K562 (cell line): Measurements from ENCODE around the gene SPI1.

Experiments
- ARID2 ChIP-seq: fragments of 450-650 bp; IDR thresholded peaks from 2 replicates; pipeline ENCODE4 v1.6.1; 2017; ENCODE audit warnings: antibody characterized with exemption, mild to moderate bottlenecking
- HMG20B ChIP-seq: fragments of 250-450 bp; sonication (Bioruptor Pico); IDR thresholded peaks from 2 replicates; pipeline ENCODE4 v1.5.0; 2021; ENCODE audit warnings: mild to moderate bottlenecking
- MAFK ChIP-seq: IDR thresholded peaks from 2 replicates; pipeline ENCODE4 v1.6.1; 2011; ENCODE audit warnings: low read length, improper control_type of control experiment
- MIER1 ChIP-seq: fragments of 450-650 bp; IDR thresholded peaks from 2 replicates; pipeline ENCODE4 v1.6.1; 2016; ENCODE audit warnings: antibody characterized with exemption, mild to moderate bottlenecking, low read depth
- NFYB ChIP-seq: IDR thresholded peaks from 2 replicates; pipeline ENCODE4 v1.6.1; 2011; ENCODE audit warnings: mild to moderate bottlenecking, moderate library complexity; ENCODE audit not compliant: insufficient read length; ENCODE audit errors: extremely low read depth
- PCBP1 ChIP-seq: fragments of 200-400 bp; formaldehyde crosslinking; IDR thresholded peaks from 2 replicates; pipeline ENCODE4 v1.6.1; 2018; ENCODE audit warnings: mild to moderate bottlenecking, low read depth, low read length; ENCODE audit not compliant: poor library complexity, severe bottlenecking
- POLR2AphosphoS5 ChIP-seq: IDR thresholded peaks from 2 replicates; pipeline ENCODE4 v1.6.1; 2011; ENCODE audit warnings: mild to moderate bottlenecking, low read depth, low read length, moderate library complexity; ENCODE audit not compliant: control insufficient read depth, insufficient read depth
- ZC3H4 ChIP-seq: sonication (generic); formaldehyde crosslinking; IDR thresholded peaks from 2 replicates; pipeline ENCODE4 v1.9.0; 2021; ENCODE audit warnings: missing genetic modification reagents, borderline replicate concordance
- ZNF431 ChIP-seq: sonication (generic); formaldehyde crosslinking; IDR thresholded peaks from 2 replicates; pipeline ENCODE4 v1.8.0; 2022; ENCODE audit warnings: mild to moderate bottlenecking, missing genetic modification reagents
- TF ChIP-seq, protein P1 (sequence below): conservative IDR thresholded peaks from 2 replicates; pipeline ENCODE4 v1.6.1; 2011; ENCODE audit warnings: low read depth, mild to moderate bottlenecking, low read length; ENCODE audit not compliant: control insufficient read depth
- TF ChIP-seq, protein P2 (sequence below): sonication (generic); formaldehyde crosslinking; IDR thresholded peaks from 2 replicates; pipeline ENCODE4 v1.9.0; 2022; ENCODE audit warnings: mild to moderate bottlenecking, missing genetic modification reagents
- TF ChIP-seq, protein P3 (sequence below), 3 experiments: IDR thresholded peaks in 2 of 3; conservative IDR thresholded peaks in 1 of 3; 2 replicates each; pipeline ENCODE4 v1.5.1; 2011 to 2012; ENCODE audit warnings: low read length in 3 of 3, mild to moderate bottlenecking in 3 of 3, control low read depth in 2 of 3, improper control_type of control experiment in 1 of 3, inconsistent platforms in 1 of 3, low read depth in 1 of 3, mixed read lengths in 1 of 3, moderate library complexity in 1 of 3; ENCODE audit not compliant: insufficient read depth in 2 of 3

DNA sequence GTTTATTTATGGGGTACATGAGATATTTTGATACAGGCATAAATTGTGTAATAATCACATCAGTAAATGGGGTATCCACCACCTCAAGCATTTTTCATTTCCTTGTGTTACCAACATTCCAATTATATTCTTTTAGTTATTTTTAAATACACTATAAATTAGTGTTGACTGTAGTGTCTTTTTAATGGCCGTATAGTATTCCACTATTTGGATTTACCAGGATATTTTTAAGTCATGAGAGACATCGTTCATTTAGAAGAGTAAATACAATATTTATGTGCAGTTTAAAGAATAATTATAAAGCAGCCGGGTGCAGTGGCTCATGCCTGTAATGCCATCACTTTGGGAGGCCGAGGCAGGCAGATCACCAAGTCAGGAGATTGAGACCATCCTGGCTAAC, 6.2 kb upstream of the SPI1 start:
- no peak for TF ChIP-seq PCBP1
- TF ChIP-seq, protein P1, sequence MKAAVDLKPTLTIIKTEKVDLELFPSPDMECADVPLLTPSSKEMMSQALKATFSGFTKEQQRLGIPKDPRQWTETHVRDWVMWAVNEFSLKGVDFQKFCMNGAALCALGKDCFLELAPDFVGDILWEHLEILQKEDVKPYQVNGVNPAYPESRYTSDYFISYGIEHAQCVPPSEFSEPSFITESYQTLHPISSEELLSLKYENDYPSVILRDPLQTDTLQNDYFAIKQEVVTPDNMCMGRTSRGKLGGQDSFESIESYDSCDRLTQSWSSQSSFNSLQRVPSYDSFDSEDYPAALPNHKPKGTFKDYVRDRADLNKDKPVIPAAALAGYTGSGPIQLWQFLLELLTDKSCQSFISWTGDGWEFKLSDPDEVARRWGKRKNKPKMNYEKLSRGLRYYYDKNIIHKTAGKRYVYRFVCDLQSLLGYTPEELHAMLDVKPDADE = no peak
- TF ChIP-seq, protein P2, sequence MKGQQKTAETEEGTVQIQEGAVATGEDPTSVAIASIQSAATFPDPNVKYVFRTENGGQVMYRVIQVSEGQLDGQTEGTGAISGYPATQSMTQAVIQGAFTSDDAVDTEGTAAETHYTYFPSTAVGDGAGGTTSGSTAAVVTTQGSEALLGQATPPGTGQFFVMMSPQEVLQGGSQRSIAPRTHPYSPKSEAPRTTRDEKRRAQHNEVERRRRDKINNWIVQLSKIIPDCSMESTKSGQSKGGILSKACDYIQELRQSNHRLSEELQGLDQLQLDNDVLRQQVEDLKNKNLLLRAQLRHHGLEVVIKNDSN (CRISPR knock-in tag) = no peak
- no peak for TF ChIP-seq POLR2AphosphoS5
- TF ChIP-seq ZNF431 (CRISPR knock-in tag) = no peak
- no peak for TF ChIP-seq ARID2
- TF ChIP-seq HMG20B (CRISPR knock-in tag) = no peak
- no peak for TF ChIP-seq NFYB
- no peak for TF ChIP-seq MAFK
- no peak for TF ChIP-seq MIER1
- TF ChIP-seq, protein P3, sequence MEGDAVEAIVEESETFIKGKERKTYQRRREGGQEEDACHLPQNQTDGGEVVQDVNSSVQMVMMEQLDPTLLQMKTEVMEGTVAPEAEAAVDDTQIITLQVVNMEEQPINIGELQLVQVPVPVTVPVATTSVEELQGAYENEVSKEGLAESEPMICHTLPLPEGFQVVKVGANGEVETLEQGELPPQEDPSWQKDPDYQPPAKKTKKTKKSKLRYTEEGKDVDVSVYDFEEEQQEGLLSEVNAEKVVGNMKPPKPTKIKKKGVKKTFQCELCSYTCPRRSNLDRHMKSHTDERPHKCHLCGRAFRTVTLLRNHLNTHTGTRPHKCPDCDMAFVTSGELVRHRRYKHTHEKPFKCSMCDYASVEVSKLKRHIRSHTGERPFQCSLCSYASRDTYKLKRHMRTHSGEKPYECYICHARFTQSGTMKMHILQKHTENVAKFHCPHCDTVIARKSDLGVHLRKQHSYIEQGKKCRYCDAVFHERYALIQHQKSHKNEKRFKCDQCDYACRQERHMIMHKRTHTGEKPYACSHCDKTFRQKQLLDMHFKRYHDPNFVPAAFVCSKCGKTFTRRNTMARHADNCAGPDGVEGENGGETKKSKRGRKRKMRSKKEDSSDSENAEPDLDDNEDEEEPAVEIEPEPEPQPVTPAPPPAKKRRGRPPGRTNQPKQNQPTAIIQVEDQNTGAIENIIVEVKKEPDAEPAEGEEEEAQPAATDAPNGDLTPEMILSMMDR (IDR thresholded peaks at IDR 0.05 in 2 of 3, conservative IDR thresholded peaks at IDR 0.05 in 1 of 3; ENCODE audit: insufficient read depth in 2 of 3, low read depth in 1 of 3, low read length in 3 of 3) = no peak
- no peak for TF ChIP-seq ZC3H4 (CRISPR knock-in tag)
